Neuronal stem cell (in vitro differentiated cells): ENCODE measurements around the gene MEIS2.
A peak's percentile ranks its signal among the peaks of the same experiment; 100 is the strongest.

Experiments
- DNase-seq: peaks from one replicate; pipeline ENCODE4 v3.0.0-alpha.2; 2013; ENCODE audit warnings: low spot score
- H2AFZ ChIP-seq: one replicate; pipeline ENCODE4 v1.6.1; 2013; ENCODE audit warnings: mild to moderate bottlenecking, low read length, inconsistent platforms
- H2AK5ac ChIP-seq: 2 replicates; pipeline ENCODE4 v1.6.1; 2013; ENCODE audit warnings: low read depth, mild to moderate bottlenecking, inconsistent platforms, low read length, moderate library complexity, mixed read lengths
- H2BK120ac ChIP-seq: 2 replicates; pipeline ENCODE4 v1.6.1; 2013; ENCODE audit warnings: low read depth, mild to moderate bottlenecking, inconsistent platforms, low read length, moderate library complexity, mixed read lengths
- H2BK12ac ChIP-seq: one replicate; pipeline ENCODE4 v1.6.1; 2013; ENCODE audit warnings: low read length, inconsistent platforms
- H2BK15ac ChIP-seq: 2 replicates; pipeline ENCODE4 v1.6.1; 2013; ENCODE audit warnings: mild to moderate bottlenecking, low read length, inconsistent platforms, mixed read lengths
- H2BK5ac ChIP-seq: one replicate; pipeline ENCODE4 v1.6.1; 2013; ENCODE audit warnings: inconsistent platforms, mild to moderate bottlenecking, low read length, moderate library complexity
- H3K14ac ChIP-seq: one replicate; pipeline ENCODE4 v1.6.1; 2013; ENCODE audit warnings: low read length, inconsistent platforms
- H3K18ac ChIP-seq: 2 replicates; pipeline ENCODE4 v1.6.1; 2013; ENCODE audit warnings: low read length, inconsistent platforms
- H3K23ac ChIP-seq: 2 replicates; pipeline ENCODE4 v1.6.1; 2013; ENCODE audit warnings: low read depth, mild to moderate bottlenecking, mixed read lengths, low read length, inconsistent platforms; ENCODE audit not compliant: poor library complexity
- H3K27ac ChIP-seq: replicated peaks from 3 replicates; pipeline ENCODE4 v1.5.1; 2013; ENCODE audit warnings: low read length, inconsistent platforms
- H3K27me3 ChIP-seq, 3 experiments: 2 replicates each; pipeline ENCODE4 v1.6.1; 2013; ENCODE audit warnings: low read length in 3 of 3, mild to moderate bottlenecking in 2 of 3, inconsistent platforms in 1 of 3, low read depth in 1 of 3, mixed read lengths in 1 of 3, moderate library complexity in 1 of 3; ENCODE audit not compliant: control insufficient read depth in 3 of 3, insufficient read depth in 3 of 3
- H3K36me3 ChIP-seq, 2 donors: replicated peaks in 1 of 2; 2 replicates each; pipeline ENCODE4 v1.6.1; 2013; ENCODE audit warnings: low read length in 2 of 2; ENCODE audit not compliant: control insufficient read depth in 2 of 2, insufficient read depth in 2 of 2
- H3K4ac ChIP-seq: 2 replicates; pipeline ENCODE4 v1.6.1; 2013; ENCODE audit warnings: inconsistent platforms, mild to moderate bottlenecking, low read length, moderate library complexity
- H3K4me1 ChIP-seq, 2 donors: 1 replicate in 1 of 2; 2 replicates in 1 of 2; pipeline ENCODE4 v1.6.1; 2013; ENCODE audit warnings: low read length in 2 of 2, low read depth in 1 of 2; ENCODE audit not compliant: control insufficient read depth in 2 of 2, insufficient read depth in 1 of 2
- H3K4me2 ChIP-seq: one replicate; pipeline ENCODE4 v1.6.1; 2013; ENCODE audit warnings: mild to moderate bottlenecking, low read length, inconsistent platforms; ENCODE audit not compliant: insufficient read depth, poor library complexity, severe bottlenecking
- H3K4me3 ChIP-seq, 2 donors: 2 replicates each; pipeline ENCODE4 v1.5.1; 2013; ENCODE audit warnings: low read length in 2 of 2, mild to moderate bottlenecking in 2 of 2, inconsistent platforms in 1 of 2, moderate library complexity in 1 of 2
- H3K79me1 ChIP-seq: one replicate; pipeline ENCODE4 v1.6.1; 2013; ENCODE audit warnings: low read depth, mild to moderate bottlenecking, inconsistent platforms, low read length, moderate library complexity
- H3K9ac ChIP-seq: one replicate; pipeline ENCODE4 v1.6.1; 2013; ENCODE audit warnings: mild to moderate bottlenecking, low read depth, low read length, inconsistent platforms; ENCODE audit not compliant: poor library complexity
- H3K9me3 ChIP-seq, 2 donors: replicated peaks in 1 of 2; 2 replicates each; pipeline versions ENCODE3 to v1.6.1; 2013; ENCODE audit warnings: low read length in 2 of 2, mild to moderate bottlenecking in 2 of 2, inconsistent platforms in 1 of 2, low read depth in 1 of 2, mixed read lengths in 1 of 2, moderate library complexity in 1 of 2; ENCODE audit not compliant: control insufficient read depth in 2 of 2, insufficient read depth in 1 of 2
- H4K8ac ChIP-seq: one replicate; pipeline ENCODE4 v1.6.1; 2013; ENCODE audit warnings: low read depth, mild to moderate bottlenecking, inconsistent platforms, low read length, moderate library complexity
- H4K91ac ChIP-seq: one replicate; pipeline ENCODE4 v1.6.1; 2013; ENCODE audit warnings: low read length, low read depth, mild to moderate bottlenecking, inconsistent platforms; ENCODE audit not compliant: poor library complexity
- WGBS, 2 donors: extraction: QIAGEN DNeasy Blood & Tissue Kit; methylation state at CpG; one replicate each; pipeline ENCODE4 v1.1.7; 2013; ENCODE audit warnings: missing lambda C conversion rate in 2 of 2, mixed read lengths in 1 of 2; ENCODE audit not compliant: insufficient read length in 2 of 2, insufficient replicate concordance in 1 of 2; ENCODE audit errors: extremely low coverage in 2 of 2; 5-methylcytosine and 5-hydroxymethylcytosine counted together

The MEIS2 gene

DNA sequence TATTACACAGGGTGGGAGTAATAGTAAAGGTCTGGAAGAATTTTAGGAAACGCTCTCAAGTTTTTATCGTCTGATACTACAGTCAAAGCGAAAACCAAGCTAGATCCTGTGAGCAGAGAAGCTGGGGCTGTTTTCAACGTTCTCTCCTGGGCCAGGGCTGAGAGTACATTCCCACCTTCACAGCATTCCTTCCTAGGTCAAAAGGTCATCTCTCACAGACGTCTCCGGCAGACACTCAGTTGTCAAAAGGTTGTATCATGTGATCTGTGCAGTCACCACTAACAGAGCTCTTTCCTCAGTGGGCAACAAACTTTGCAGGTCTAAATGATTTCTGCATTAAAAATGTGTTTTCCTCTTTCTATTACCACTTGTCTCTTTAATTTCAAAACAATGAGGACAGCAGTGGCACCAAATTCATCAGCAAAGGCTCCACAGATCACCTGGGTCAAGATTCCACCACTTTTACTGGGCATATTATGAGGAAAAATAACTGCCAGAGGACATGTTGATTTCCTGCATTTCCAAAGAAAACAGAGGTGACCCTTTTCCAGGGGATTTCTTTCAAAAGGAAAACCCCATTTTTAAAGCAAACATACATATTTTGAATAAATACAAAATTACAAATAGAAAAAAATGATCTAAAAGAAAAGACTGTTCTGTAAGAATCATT is 41.9 kb downstream of the MEIS2 start:
- H3K9me3 ChIP-seq = no peaks in the 10 kb centered on the region
- H3K79me1 ChIP-seq = peaks cover 3% of the 10 kb centered on the region
- H3K27ac ChIP-seq = peak overlapping the region; percentile 97
- WGBS, 2 donors = no CpG with 5 or more reads among the region's 6 CpGs
- no peak overlapping the region for H2AFZ ChIP-seq
- no peaks in the 10 kb centered on the region for H3K27me3 ChIP-seq
- H4K8ac ChIP-seq = no peak overlapping the region
- H3K4me2 ChIP-seq = no peak overlapping the region
- H2BK15ac ChIP-seq = no peak overlapping the region
- no peak overlapping the region for H3K14ac ChIP-seq
- peaks cover 17 to 30% of the 10 kb centered on the region in 2 donors for H3K4me1 ChIP-seq
- H2BK5ac ChIP-seq = no peak overlapping the region
- H3K4ac ChIP-seq = no peak overlapping the region
- H3K9ac ChIP-seq = no peak overlapping the region
- H4K91ac ChIP-seq = no peak overlapping the region
- H2BK12ac ChIP-seq = no peak overlapping the region
- H3K18ac ChIP-seq = no peak overlapping the region
- peak; percentile 54 for DNase-seq
- H3K36me3 ChIP-seq = peaks cover 2 to 5% of the 10 kb centered on the region in 2 donors
- no peak overlapping the region for H3K4me3 ChIP-seq
- H2AK5ac ChIP-seq = no peak overlapping the region
- H3K23ac ChIP-seq = no peak overlapping the region
- no peak overlapping the region for H2BK120ac ChIP-seq

DNA sequence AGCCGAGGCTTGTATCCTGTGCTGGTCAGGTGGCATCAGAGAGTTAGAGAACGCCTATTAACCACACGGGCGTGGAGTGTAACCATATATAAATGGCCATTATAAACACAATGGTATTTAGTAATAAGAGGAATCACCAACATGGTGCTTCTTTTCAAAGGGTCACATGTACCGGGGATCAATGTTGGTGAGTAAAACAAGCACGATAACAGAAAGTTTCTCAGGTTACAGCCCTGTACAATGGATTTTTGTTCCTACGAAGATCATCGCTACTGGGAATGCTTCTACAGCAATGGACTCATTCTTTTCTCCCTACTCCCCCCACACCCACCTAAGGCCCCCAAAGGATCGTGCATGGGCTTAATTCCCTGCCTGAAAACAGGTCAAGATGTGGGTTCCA is 42.5 kb downstream of the MEIS2 start:
- no peaks in the 10 kb centered on the region for H3K9me3 ChIP-seq
- WGBS, 2 donors = no CpG with 5 or more reads among the region's 9 CpGs
- no peak overlapping the region for H3K23ac ChIP-seq
- H3K27ac ChIP-seq = peak overlapping the region; percentile 97
- H3K4ac ChIP-seq = no peak overlapping the region
- H3K79me1 ChIP-seq = peaks cover 3% of the 10 kb centered on the region
- no peak overlapping the region for H2BK5ac ChIP-seq
- H2AK5ac ChIP-seq = no peak overlapping the region
- H4K91ac ChIP-seq = no peak overlapping the region
- H2AFZ ChIP-seq = peak overlapping the region; percentile 14
- no peak overlapping the region for H3K9ac ChIP-seq
- H3K18ac ChIP-seq = peak overlapping the region; percentile 68
- H4K8ac ChIP-seq = no peak overlapping the region
- no peak overlapping the region for H2BK15ac ChIP-seq
- H3K4me3 ChIP-seq = no peak overlapping the region
- no peak overlapping the region for H2BK12ac ChIP-seq
- H3K27me3 ChIP-seq = no peaks in the 10 kb centered on the region
- H3K14ac ChIP-seq = no peak overlapping the region
- peaks cover 2 to 5% of the 10 kb centered on the region in 2 donors for H3K36me3 ChIP-seq
- DNase-seq = peak; percentile 36
- H2BK120ac ChIP-seq = no peak overlapping the region
- peak overlapping the region; percentile 15 for H3K4me2 ChIP-seq
- peaks cover 17 to 30% of the 10 kb centered on the region in 2 donors for H3K4me1 ChIP-seq

- Histone ChIP-seq H2BK120ac (no peak overlapping the region), H3K27ac (peak overlapping the region; percentile 97), H3K36me3 (peaks cover 2 to 3% of the 10 kb centered on the region in 2 donors), H2BK12ac (no peak overlapping the region), H3K4me3 (no peak overlapping the region), H3K27me3 (no peaks in the 10 kb centered on the region), H2AK5ac (no peak overlapping the region), H2BK5ac (no peak overlapping the region), H2BK15ac (no peak overlapping the region), H4K91ac (no peak overlapping the region), H2AFZ (peak overlapping the region; percentile 71), H3K9ac (no peak overlapping the region), H3K14ac (no peak overlapping the region), H3K4me1 (peaks cover 17 to 30% of the 10 kb centered on the region in 2 donors), H3K9me3 (no peaks in the 10 kb centered on the region), H4K8ac (no peak overlapping the region), H3K18ac (no peak overlapping the region), H3K4ac (no peak overlapping the region), H3K79me1 (peaks cover 3% of the 10 kb centered on the region), H3K23ac (no peak overlapping the region), H3K4me2 (no peak overlapping the region)
- WGBS, 2 donors = no CpG with 5 or more reads among the region's 7 CpGs
- DNase-seq = no peak
Measured at GRCh38 chr15:37057256-37057655, 43.1 kb downstream of the MEIS2 start.

- Histone ChIP-seq H3K23ac (no peak overlapping the region), H3K79me1 (peaks cover 3% of the 10 kb centered on the region), H3K27me3 (no peaks in the 10 kb centered on the region), H4K8ac (no peak overlapping the region), H3K36me3 (no peaks in the 10 kb centered on the region), H4K91ac (no peak overlapping the region), H3K9me3 (no peaks in the 10 kb centered on the region), H2BK120ac (no peak overlapping the region), H3K4me1 (peaks cover 17 to 30% of the 10 kb centered on the region in 2 donors), H3K14ac (no peak overlapping the region), H2AFZ (peak overlapping the region; percentile 71), H3K4me3 (peak overlapping the region in 1 of 2 donors; percentile 14), H3K27ac (peak overlapping the region; percentile 97), H3K18ac (no peak overlapping the region), H2BK5ac (peak overlapping the region; percentile 40), H3K9ac (no peak overlapping the region), H3K4ac (no peak overlapping the region), H2BK15ac (no peak overlapping the region), H3K4me2 (no peak overlapping the region), H2AK5ac (no peak overlapping the region), H2BK12ac (no peak overlapping the region)
- DNase-seq = peak; percentile 51
- WGBS, 2 donors = no CpG with 5 or more reads among the region's 21 CpGs
Measured at GRCh38 chr15:37056177-37057121, 43.9 kb downstream of the MEIS2 start.
